Measurements from ENCODE around the gene MOV10L1. TPM values are rescaled to one million over a fixed set of nuclear protein-coding genes. Genes with fewer than 3 reads are reported as not detected.
"Not testable (repeated sequence)": the region's sequence is repeated elsewhere in the genome, so short reads cannot be mapped to it uniquely, and the experiment has no call there.

MOV10L1 gene
- total RNA-seq, 1 donor from 2014 or later = not detected

- POLR2A ChIA-PET = no interaction called here
- no peaks in the 10 kb centered on the region for H3K4me1 Mint-ChIP-seq
- H3K27ac Mint-ChIP-seq = no peak overlapping the region
- H3K4me3 Mint-ChIP-seq = no peak overlapping the region
- ATAC-seq (ENCODE audit: low read depth) = no peak
- intact Hi-C loops (cut with micrococcal nuclease) = no loop called here
- no peaks in the 10 kb centered on the region for H3K36me3 Mint-ChIP-seq (ENCODE audit: low read depth)
- peaks cover 21% of the 10 kb centered on the region for H3K27me3 Mint-ChIP-seq
- no peak for TF ChIP-seq CTCF (IDR thresholded peaks at IDR 0.05)
- DNase-seq = no peak
- CTCF ChIA-PET = no interaction called here
- no peaks in the 10 kb centered on the region for H3K9me3 Mint-ChIP-seq
Observed at GRCh38 chr22:50161508-50162390, 71.9 kb downstream of the MOV10L1 start.

DNA sequence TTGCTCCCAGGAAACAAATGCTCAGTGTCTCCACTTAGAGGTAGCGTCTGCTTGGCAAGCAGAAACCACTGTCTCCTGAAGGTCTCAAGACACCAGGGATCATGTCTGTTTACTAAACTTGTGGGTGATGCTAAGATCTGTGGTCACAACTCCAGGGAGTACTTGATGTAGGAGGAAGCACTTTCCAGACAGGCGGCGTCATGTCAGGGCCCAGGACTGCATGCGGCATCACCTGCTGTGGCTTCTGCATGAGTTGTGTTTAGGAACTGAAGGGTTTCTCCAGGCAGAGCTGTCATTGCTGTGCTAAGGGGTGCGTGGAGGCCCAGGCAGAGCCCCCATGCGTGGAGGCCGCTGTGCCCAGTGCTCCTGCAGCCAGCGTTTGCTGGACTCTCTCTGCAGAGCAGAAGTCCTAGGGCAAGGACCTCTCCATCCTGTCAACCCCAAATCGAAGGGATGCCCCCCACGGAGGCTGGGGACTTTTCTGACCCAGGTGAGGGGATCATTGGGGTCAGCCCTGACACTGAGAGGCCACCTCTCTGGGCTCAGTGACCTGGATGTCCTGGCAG is 72.7 kb downstream of the MOV10L1 start:
- Mint-ChIP-seq H3K4me1 (no peaks in the 10 kb centered on the region), H3K27me3 (peaks cover 21% of the 10 kb centered on the region), H3K4me3 (no peak overlapping the region), H3K27ac (no peak overlapping the region), H3K36me3 (ENCODE audit: low read depth) (no peaks in the 10 kb centered on the region), H3K9me3 (no peaks in the 10 kb centered on the region)
- intact Hi-C loops (cut with micrococcal nuclease) = no loop called here
- ChIA-PET POLR2A (no interaction called here), CTCF (no interaction called here)
- ATAC-seq (ENCODE audit: low read depth) (no peak), DNase-seq (no peak)
- TF ChIP-seq CTCF (IDR thresholded peaks at IDR 0.05) = no peak

GRCh38 chr22:50165436-50166123 is 75.8 kb downstream of the MOV10L1 start:
- ChIA-PET CTCF (no interaction called here), POLR2A (interaction anchor here (1.1 kb wide), 1 partner anchor 8 kb away, joined by 3 read pairs; no protein-coding TSS in a partner anchor)
- ATAC-seq (ENCODE audit: low read depth) (no peak), DNase-seq (no peak)
- H3K4me1 Mint-ChIP-seq = peaks cover 7% of the 10 kb centered on the region
- no peak for TF ChIP-seq CTCF (IDR thresholded peaks at IDR 0.05)
- H3K36me3 Mint-ChIP-seq (ENCODE audit: low read depth) = no peaks in the 10 kb centered on the region
- no peak overlapping the region for H3K4me3 Mint-ChIP-seq
- H3K27ac Mint-ChIP-seq = no peak overlapping the region
- intact Hi-C loops (cut with micrococcal nuclease) = no loop called here
- H3K27me3 Mint-ChIP-seq = peaks cover 32% of the 10 kb centered on the region
- H3K9me3 Mint-ChIP-seq = no peaks in the 10 kb centered on the region

DNA sequence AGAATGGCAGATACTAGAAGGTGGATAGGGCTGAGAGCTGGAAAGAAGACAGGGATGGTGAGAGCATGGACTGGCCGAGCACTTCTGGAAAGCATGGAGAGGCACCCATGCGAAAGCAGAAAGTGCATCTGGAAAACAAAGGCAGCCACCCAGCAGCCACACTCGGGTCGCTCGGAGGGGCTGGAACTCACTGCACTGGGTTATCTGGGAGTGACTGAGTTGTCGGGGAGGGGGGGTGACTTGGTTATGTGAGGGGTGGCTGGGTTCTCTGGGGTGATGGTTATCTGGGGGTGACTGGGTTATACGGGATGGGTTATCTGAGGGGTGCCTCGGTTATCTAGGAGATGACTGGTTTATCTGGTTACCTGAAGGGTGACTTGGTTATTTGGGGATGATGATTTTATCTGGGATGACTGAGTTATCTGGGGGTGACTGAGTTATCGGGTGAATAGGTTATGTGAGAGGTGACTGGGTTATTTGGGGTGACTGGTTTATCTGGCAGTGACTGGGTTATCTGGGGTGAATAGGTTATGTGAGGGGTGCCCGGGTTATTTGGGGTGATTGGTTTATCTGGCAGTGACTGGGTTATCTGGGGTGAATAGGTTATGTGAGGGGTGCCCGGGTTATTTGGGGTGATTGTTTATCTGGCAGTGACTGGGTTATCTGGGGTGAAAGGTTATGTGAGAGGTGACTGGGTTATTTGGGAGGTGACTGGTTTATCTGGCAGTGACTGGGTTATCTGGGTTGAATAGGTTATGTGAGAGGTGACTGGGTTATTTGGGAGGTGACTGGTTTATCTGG is 78.1 kb downstream of the MOV10L1 start:
- CTCF ChIA-PET = no interaction called here

GRCh38 chr22:50168490-50169180 is 78.8 kb downstream of the MOV10L1 start:
- POLR2A ChIA-PET; CTCF ChIA-PET; DNase-seq; H3K27ac Mint-ChIP-seq; intact Hi-C loops (cut with micrococcal nuclease); H3K9me3 Mint-ChIP-seq; ATAC-seq (ENCODE audit: low read depth); H3K36me3 Mint-ChIP-seq (ENCODE audit: low read depth): not testable (repeated sequence)
- Mint-ChIP-seq H3K27me3 (peaks cover 28% of the 10 kb centered on the region), H3K4me3 (peak overlapping the region; percentile 73), H3K4me1 (peaks cover 25% of the 10 kb centered on the region)

More for the DNA sequence above, 78.1 kb downstream of the MOV10L1 start:
- POLR2A ChIA-PET = interaction anchor here (0.6 kb wide), 1 partner anchor 373 kb away, joined by 6 read pairs; no protein-coding TSS in a partner anchor
- intact Hi-C loops (cut with micrococcal nuclease) = no loop called here
- TF ChIP-seq CTCF (IDR thresholded peaks at IDR 0.05) = no peak
- no peak for DNase-seq
- H3K27me3 Mint-ChIP-seq = peaks cover 30% of the 10 kb centered on the region
- H3K4me3 Mint-ChIP-seq = no peak overlapping the region
- no peaks in the 10 kb centered on the region for H3K36me3 Mint-ChIP-seq (ENCODE audit: low read depth)
- H3K9me3 Mint-ChIP-seq = no peaks in the 10 kb centered on the region
- H3K4me1 Mint-ChIP-seq = peaks cover 17% of the 10 kb centered on the region
- no peak for ATAC-seq (ENCODE audit: low read depth)
- H3K27ac Mint-ChIP-seq = no peak overlapping the region
